GM18867 (cell line): Measurements from ENCODE around the gene PALD1.
"Not testable (repeated sequence)": the region's sequence is repeated elsewhere in the genome, so short reads cannot be mapped to it uniquely, and the experiment has no call there.

Source experiments
- ATAC-seq: cut with Tn5 transposase; IDR thresholded peaks from one replicate; pipeline ENCODE4 v1.9.1; 2021; ENCODE audit warnings: mild to moderate bottlenecking, moderate library complexity; ENCODE audit not compliant: unreplicated experiment

PALD1 gene

DNA sequence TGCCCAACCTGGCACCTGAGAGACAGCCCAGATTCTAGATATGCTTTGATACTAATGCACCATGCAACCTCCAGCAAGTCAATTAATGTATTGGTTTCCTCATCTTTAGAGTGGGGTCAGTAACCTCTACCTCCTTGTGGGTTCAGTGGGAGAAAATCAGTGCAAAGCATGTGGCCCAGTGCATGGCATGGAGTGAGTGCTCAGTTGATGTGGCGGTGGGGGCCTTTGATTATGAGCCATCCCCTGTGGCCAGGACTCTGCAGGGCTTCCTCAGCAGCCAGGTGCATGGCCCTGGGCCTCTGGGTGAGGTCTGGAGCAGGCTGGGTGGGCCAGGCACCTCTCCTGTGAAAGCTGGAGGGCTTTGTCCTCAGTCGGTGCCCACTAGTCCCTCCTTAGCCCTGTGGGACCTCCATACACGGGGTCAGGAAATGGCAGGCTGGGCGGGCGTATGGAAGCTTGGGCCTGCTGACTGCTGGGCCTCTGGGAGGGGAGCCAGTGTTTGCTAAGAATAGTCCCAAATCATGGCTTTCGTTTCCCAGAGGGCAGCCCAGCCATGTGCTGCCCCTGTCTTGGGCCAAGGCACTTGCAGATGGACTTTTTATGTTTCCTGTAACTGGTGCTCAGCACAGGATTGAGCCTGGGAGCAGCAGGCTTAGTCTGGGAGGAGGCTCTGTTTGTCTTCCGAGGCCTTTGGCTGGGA lies 3.4 kb downstream of the PALD1 start:
- no peak for ATAC-seq

DNA sequence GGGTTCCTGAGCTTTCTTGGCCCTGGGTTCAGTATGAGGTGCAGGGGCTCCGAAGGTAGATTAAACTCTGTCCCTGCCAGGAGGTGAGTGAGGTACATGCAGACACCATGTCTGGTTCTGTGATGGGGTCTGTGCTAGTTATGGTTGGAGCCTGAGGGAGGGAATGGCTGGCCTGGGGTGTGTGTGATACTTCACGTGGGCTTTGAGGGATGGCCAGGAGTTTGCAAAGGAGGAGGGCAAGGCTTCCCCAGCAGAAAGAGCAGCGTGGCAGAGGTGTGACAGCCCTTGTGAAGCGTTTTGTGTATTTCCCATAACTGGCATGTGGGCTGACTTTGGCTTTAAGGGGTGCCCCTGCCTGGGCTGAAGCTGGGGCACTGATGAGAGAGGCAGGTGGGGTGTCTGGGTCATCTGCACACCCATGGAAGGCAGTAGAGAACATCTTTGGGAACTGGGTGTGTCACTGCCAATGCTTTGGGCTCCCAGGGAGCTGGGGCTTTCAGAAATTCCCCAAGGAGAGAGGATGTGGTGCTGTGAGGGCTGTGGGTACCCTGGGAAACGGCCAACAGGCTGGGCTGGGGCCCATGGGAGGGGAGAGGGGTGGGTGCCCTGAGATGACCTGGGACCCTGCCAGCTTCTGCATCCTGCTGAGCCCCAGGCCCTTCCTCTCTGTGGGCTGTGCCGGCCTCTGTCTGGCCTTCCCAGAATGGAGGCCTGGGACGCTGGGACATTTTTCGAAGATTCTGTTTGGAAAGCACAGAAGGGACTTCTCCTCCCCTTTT lies 4.6 kb downstream of the PALD1 start:
- no peak for ATAC-seq

GRCh38 chr10:70483872-70484271 lies 5.3 kb downstream of the PALD1 start:
- not testable (repeated sequence) for ATAC-seq

- no peak for ATAC-seq
Measured at GRCh38 chr10:70487824-70488223, 9.3 kb downstream of the PALD1 start.

DNA sequence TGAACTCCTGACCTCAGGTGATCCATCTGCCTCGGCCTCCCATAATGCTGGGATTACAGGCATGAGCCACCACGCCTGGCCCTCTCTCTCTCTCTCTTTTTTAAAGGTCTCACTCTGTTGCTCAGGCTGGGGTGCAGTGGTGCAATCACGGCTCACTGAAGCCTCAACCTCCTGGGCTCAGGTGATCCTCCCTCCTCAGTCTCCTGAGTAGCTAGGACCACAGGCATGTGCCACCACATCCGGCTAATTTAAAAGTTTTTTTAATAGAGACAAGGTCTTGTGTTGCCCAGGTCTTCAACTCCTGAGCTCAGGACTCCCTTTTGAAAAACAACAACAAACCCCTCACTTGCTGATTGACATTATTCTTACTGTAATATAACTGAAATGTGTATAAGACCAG lies 11.6 kb downstream of the PALD1 start:
- no peak for ATAC-seq

- ATAC-seq, result no peak
Measured at GRCh38 chr10:70491614-70492013, 13.0 kb downstream of the PALD1 start.

DNA sequence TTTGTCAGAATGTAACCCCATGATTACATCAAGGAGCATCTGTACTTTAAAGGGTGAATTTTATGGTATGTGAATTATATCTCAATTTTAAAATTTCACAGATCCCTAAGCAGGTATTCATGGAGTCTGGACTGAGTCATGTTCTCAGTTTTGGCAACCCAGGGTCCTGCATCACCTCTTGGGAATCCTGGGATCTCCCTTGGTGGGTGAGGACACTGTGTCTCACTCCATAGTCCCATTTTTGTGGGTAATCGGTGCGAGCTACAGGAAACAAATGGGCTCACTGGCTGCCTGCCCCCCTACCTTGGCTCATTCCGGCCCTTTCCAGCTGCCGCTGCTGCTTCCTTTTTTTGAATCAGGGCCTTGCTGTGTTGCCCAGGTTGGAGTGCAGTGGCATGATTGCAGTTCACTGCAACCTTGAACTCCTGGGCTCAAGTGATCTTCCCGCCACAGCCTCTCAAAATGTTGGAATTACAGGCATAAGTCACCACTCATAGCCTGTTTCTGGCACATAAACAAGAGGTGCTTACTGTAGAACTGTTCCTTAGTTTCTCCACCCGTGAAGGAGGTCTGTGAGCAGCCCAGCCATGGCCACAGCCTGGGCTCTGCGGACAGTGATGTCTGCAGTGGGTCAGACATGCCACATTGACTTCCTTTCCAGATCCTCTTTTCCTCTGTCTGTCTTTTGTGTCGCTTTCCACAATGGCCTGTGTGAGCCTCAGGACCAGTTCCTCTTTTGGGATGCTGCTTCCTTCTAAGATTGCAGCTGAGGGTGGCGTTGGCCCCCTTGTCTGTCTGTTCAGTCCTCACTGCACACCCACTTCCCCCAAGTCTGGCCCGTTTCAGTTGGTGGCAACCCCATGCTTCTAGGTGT lies 14.5 kb downstream of the PALD1 start:
- ATAC-seq, result peak; percentile 39

DNA sequence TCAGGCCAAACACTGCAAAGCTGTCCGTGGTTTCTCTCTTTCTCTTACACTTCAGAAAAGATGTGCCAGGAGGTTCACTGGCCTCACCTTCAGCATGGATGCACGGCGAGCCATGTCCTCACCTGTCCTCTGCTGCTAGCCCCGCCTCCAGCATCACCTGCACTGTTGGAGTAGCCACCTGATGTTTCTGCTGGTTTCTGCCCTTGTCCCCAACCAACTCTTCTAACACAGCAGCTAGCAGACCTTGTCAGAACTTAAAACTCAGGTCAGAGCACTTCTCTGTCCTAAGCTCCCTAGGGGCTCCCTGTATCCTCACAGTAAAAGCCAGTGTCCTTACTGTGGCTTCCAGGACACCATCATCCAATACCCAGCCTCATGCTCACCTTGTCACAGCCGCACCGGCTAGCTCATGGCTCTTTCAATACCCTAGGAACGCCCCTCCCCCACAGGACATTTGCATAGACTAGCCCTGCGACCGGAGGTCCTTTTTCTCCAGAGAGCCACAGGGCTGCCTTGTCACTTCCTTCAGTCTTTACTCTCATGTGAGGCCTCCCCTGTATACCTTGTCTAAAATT lies 15.2 kb downstream of the PALD1 start:
- ATAC-seq, result peak; percentile 73

- no peak for ATAC-seq
Measured at GRCh38 chr10:70494536-70494935, 16.0 kb downstream of the PALD1 start.

GRCh38 chr10:70494966-70495365 lies 16.4 kb downstream of the PALD1 start:
- ATAC-seq, result no peak

DNA sequence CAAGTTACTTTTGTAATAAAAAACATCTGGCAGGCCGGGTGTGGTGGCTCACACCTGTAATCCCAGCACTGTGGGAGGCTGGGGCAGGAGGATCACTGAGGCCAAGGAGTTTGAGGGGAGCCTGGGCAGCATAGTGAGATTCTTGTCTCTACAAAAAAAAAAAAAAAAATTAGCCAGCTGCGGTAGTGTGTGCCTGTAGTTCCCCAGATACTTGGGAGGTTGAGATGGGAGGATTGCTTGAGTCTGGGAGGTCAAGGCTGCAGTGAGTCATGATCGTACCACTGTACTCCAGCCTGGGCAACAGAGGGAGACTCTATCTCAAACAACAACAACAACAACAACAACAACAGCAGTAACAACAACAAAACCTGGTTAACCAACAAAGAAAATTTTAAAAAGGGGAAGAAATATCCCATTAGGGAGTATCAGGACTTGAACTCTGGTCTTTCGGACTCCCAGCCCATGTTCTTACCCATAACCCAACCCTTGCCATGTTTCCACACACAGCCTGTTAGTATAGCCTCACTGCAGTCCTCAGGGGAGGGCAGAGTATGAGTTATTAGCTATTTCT lies 17.2 kb downstream of the PALD1 start:
- ATAC-seq, result no peak

- ATAC-seq, result no peak
Measured at GRCh38 chr10:70496341-70497119, 18.0 kb downstream of the PALD1 start.

GRCh38 chr10:70497120-70497545 lies 18.6 kb downstream of the PALD1 start:
- no peak for ATAC-seq

- ATAC-seq, result peak; percentile 40
Measured at GRCh38 chr10:70498970-70499835, 20.6 kb downstream of the PALD1 start.

GRCh38 chr10:70499836-70500167 lies 21.2 kb downstream of the PALD1 start:
- ATAC-seq, result peak; percentile 45

GRCh38 chr10:70500368-70500767 lies 21.8 kb downstream of the PALD1 start:
- no peak for ATAC-seq

DNA sequence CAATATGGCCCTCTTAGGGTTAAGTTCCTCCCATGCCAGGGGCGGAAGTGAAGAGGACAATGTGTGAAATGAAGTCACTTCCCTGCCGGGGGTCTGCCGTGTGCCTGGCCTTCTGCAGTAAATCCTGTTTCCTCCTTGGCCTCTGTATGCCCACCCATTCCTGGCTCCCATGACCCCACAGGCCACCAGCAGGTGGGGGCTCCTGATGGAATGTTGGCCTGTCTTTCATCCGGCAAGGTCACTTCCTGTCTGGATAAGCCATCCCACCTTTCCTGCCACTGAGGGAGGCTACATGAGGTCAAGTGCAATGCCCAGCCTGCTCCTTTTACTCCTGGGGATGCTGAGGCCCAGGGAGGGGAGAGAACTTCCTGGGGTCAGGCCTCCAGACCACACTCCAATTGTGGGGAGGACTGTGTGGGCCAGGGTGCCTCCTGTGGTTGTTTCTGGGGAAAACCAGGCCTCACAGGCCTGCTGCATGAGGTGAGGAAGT lies 22.3 kb downstream of the PALD1 start:
- ATAC-seq, result no peak

- ATAC-seq, result no peak
Measured at GRCh38 chr10:70502406-70502805, 23.8 kb downstream of the PALD1 start.

DNA sequence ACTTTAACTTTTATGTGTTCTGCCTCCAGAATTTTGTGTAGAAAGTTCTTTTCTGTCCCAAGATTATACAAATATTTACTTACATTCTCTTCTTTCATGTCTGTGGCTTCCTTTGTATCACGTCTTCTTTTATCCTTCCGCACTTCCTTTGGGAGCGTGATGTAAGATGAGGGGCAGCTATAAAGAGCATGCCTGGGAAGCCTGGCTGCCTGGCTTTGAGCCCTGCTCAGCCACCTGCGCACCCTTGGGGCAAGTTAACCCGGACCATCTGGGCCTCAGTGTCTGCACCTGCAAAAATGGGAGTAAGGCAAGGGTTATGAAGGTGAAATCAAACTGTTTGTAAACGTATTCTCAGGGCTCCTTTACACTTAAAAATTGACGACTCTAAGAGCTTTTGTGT lies 25.2 kb downstream of the PALD1 start:
- ATAC-seq, result no peak
